DOHH2 (cell line): ENCODE results near the gene TBCC.
"Not testable (repeated sequence)": the region's sequence is repeated elsewhere in the genome, so short reads cannot be mapped to it uniquely, and the experiment has no call there.

Experiments
- H3F3A ChIP-seq: fragments of 200-600 bp; sonication (generic), shearing (Covaris generic); 2 replicates; pipeline ENCODE4 v1.6.0; 2016; ENCODE audit warnings: antibody characterized with exemption, mild to moderate bottlenecking; ENCODE audit not compliant: control insufficient read depth, insufficient read depth
- H3K27ac ChIP-seq: fragments of 200-600 bp; sonication (generic); 2 replicates; pipeline ENCODE4 v1.5.1; 2014; ENCODE audit warnings: low read depth, mild to moderate bottlenecking, low read length, moderate library complexity
- H3K27me3 ChIP-seq: fragments of 200-600 bp; sonication (generic); 2 replicates; pipeline ENCODE4 v1.6.1; 2014; ENCODE audit warnings: mild to moderate bottlenecking, low read length, mixed read lengths; ENCODE audit not compliant: control insufficient read depth
- H3K36me3 ChIP-seq: fragments of 200-600 bp; sonication (generic); 2 replicates; pipeline ENCODE4 v1.6.1; 2014; ENCODE audit warnings: mild to moderate bottlenecking, low read length, moderate library complexity, mixed read lengths; ENCODE audit not compliant: control insufficient read depth
- H3K4me1 ChIP-seq: fragments of 200-600 bp; sonication (generic); 2 replicates; pipeline ENCODE4 v1.6.1; 2014; ENCODE audit warnings: mild to moderate bottlenecking, low read length, mixed read lengths; ENCODE audit not compliant: control insufficient read depth
- H3K4me2 ChIP-seq: fragments of 200-600 bp; sonication (generic); 2 replicates; pipeline ENCODE4 v1.6.0; 2014; ENCODE audit warnings: mild to moderate bottlenecking, low read length, moderate library complexity
- H3K4me3 ChIP-seq: fragments of 200-600 bp; sonication (generic); 2 replicates; pipeline ENCODE4 v1.5.1; 2014; ENCODE audit warnings: mild to moderate bottlenecking, low read length, mixed read lengths
- H3K79me2 ChIP-seq: fragments of 200-600 bp; sonication (generic); 2 replicates; pipeline ENCODE4 v1.6.1; 2014; ENCODE audit warnings: mild to moderate bottlenecking, low read length, mixed read lengths; ENCODE audit not compliant: control insufficient read depth
- H3K9me2 ChIP-seq: fragments of 200-600 bp; sonication (generic); replicated peaks from 2 replicates; pipeline ENCODE4 v1.6.1; 2014; ENCODE audit warnings: mild to moderate bottlenecking, low read length, mixed read lengths; ENCODE audit not compliant: control insufficient read depth
- H3K9me3 ChIP-seq: fragments of 200-600 bp; sonication (generic); 2 replicates; pipeline ENCODE4 v1.6.1; 2014; ENCODE audit warnings: antibody characterized with exemption, low read length, mixed read lengths; ENCODE audit not compliant: control insufficient read depth, insufficient read depth
- H4K20me1 ChIP-seq: fragments of 200-600 bp; sonication (generic); 2 replicates; pipeline ENCODE4 v1.6.0; 2014; ENCODE audit warnings: low read depth, mild to moderate bottlenecking, antibody characterized with exemption, low read length, moderate library complexity; ENCODE audit not compliant: control insufficient read depth, insufficient read depth
- CTCF ChIP-seq: fragments of 200-600 bp; sonication (generic); IDR thresholded peaks from one replicate; pipeline ENCODE4 v1.5.1; 2014; ENCODE audit warnings: antibody characterized with exemption, mild to moderate bottlenecking, low read depth, low read length; ENCODE audit not compliant: poor library complexity, severe bottlenecking
- EZH2phosphoT487 ChIP-seq: fragments of 200-600 bp; sonication (generic); IDR thresholded peaks from 2 replicates; pipeline ENCODE4 v1.6.1; 2017; ENCODE audit warnings: borderline replicate concordance, mild to moderate bottlenecking, antibody characterized with exemption, low read length, moderate library complexity, mixed read lengths

The TBCC gene

DNA sequence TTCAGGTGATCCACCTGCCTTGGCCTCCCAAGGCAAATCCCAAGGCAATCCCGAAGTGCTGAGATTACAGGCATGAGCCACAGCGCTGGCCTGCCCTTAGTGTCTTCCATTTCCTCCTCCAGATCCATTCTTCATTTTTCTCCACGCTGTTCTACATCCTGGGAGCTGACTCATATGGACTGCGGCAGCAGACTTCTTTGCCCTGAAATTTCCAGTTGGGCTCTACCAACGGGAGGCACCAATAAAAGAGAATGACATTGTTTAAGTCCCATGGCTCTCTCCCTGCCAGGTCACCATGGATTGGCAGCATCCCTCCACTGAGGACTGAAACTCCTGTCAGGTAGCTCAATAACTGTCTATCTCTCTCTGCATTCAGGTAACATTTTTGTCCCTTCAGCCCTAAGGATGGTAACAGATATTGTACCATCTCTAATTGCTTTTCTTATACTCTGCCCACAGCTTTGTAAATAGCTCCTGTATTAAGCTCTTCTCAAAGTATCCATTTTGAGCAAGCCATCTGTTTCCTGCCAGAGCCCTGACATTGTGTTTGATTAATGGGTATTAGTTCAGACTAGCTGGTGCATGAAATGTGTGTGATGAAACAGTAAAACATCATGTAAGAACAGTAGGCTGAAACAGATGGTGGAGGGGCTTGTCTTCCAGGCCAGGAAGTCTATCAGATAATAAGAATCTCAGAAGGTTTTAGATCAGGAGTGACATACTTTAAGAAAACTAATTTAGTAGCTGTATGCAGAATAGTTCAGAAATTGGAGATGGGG is 3.6 kb downstream of the TBCC start:
- no peaks in the 10 kb centered on the region for H3K9me2 ChIP-seq
- peaks cover 41% of the 10 kb centered on the region for H3K4me1 ChIP-seq
- H3K4me2 ChIP-seq = peak overlapping the region; percentile 80
- H3F3A ChIP-seq = peaks cover 43% of the 10 kb centered on the region
- peak overlapping the region; percentile 97 for H3K27ac ChIP-seq
- H3K27me3 ChIP-seq = no peaks in the 10 kb centered on the region
- no peak for TF ChIP-seq CTCF
- no peak for TF ChIP-seq EZH2phosphoT487
- H3K36me3 ChIP-seq = peaks cover 36% of the 10 kb centered on the region
- no peaks in the 10 kb centered on the region for H3K9me3 ChIP-seq
- H3K79me2 ChIP-seq = peaks cover 46% of the 10 kb centered on the region
- peak overlapping the region; percentile 94 for H3K4me3 ChIP-seq
- no peaks in the 10 kb centered on the region for H4K20me1 ChIP-seq

DNA sequence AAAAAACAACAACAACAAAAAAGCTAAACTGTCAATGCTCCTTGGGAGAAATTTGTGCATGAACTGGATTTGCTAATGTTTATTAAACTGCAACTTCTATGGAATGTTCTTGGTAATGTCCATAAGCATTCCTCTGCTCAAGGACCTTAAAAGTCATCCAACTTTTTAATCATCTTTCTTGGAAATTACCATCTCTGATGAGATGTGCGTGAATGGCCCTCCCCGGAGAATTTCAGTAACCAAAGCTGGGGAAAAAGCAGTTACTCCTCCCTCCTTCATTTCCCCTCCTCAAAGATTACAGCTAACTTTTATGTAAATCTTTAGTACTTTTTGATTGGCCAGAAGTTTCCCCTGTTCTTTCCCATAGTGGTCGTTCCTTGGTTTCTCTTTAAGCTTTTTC is 5.2 kb downstream of the TBCC start:
- H3K4me1 ChIP-seq = peaks cover 45% of the 10 kb centered on the region
- TF ChIP-seq CTCF = no peak
- TF ChIP-seq EZH2phosphoT487 = no peak
- H3K4me2 ChIP-seq = peak overlapping the region; percentile 80

DNA sequence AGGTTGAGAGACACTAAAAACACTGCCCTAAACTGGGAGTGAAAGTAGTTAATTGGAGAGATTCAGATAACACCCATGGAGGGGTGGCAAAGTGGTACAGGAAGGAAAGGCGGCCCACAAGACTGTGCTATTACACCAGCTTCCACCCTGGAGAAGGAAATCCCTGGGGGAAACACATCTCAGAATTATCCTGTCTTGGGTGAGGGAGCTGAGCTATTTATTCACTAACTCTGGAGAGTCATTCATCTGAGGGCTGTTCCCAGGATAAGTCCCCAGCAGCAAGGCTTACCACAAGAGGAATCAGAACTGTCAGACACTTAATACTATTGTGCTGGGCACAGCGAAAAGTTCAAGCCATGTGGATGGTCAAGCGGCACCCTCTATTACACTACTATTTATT is 9.9 kb downstream of the TBCC start:
- Histone ChIP-seq H3K4me3 (no peak overlapping the region), H3K4me1 (peaks cover 17% of the 10 kb centered on the region), H3K9me3 (no peaks in the 10 kb centered on the region), H3F3A (peaks cover 11% of the 10 kb centered on the region; the same call in 1 of the 2 replicates), H3K4me2 (no peak overlapping the region), H4K20me1 (no peaks in the 10 kb centered on the region), H3K27ac (no peak overlapping the region), H3K27me3 (no peaks in the 10 kb centered on the region), H3K79me2 (peaks cover 6% of the 10 kb centered on the region), H3K9me2 (no peaks in the 10 kb centered on the region), H3K36me3 (no peaks in the 10 kb centered on the region)
- TF ChIP-seq EZH2phosphoT487 (no peak), CTCF (no peak)

More for the DNA sequence above, 5.2 kb downstream of the TBCC start:
- H3K36me3 ChIP-seq = peaks cover 33% of the 10 kb centered on the region
- no peaks in the 10 kb centered on the region for H3K27me3 ChIP-seq
- H3F3A ChIP-seq = peaks cover 43% of the 10 kb centered on the region
- peaks cover 41% of the 10 kb centered on the region for H3K79me2 ChIP-seq
- no peaks in the 10 kb centered on the region for H3K9me3 ChIP-seq
- peak overlapping the region; percentile 97 for H3K27ac ChIP-seq
- H3K9me2 ChIP-seq = no peaks in the 10 kb centered on the region
- H4K20me1 ChIP-seq = no peaks in the 10 kb centered on the region
- H3K4me3 ChIP-seq = peak overlapping the region; percentile 67

DNA sequence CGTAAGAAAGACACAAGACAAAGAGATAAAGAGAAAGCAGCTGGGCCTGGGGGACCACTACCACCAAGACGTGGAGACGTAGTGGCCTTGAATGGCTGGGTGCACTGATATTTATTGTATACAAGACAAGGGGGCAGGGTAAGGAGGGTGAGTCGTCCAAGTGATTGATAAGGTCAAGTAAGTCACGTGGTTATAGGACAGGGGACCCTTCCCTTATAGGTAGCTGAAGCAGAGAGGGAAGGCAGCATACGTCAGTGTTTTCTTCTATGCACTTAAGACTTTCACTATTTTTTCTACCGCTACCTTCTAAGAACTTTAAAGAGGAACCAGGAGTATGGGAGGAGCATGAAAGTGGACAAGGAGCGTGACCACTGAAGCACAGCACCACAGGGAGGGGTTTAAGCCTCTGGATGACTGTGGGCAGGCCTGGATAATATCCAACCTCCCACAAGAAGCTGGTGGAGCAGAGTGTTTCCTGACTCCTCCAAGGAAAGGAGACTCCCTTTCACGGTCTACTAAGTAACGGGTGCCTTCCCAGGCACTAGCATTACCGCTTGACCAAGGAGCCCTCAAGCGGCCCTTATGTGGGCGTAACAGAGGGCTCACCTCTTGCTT is 11.9 kb downstream of the TBCC start:
- not testable (repeated sequence) for H3K9me2 ChIP-seq, H3F3A ChIP-seq, H3K79me2 ChIP-seq, H3K4me3 ChIP-seq, H3K4me1 ChIP-seq, H3K36me3 ChIP-seq, H3K27me3 ChIP-seq, H3K4me2 ChIP-seq, H4K20me1 ChIP-seq, H3K27ac ChIP-seq, H3K9me3 ChIP-seq
